Effector memory CD8-positive, alpha-beta T cell (primary cell): Measurements from ENCODE around the gene SEMA6B.

Experiments used
- ATAC-seq: fragments of 150-1000 bp; cut with Tn5 transposase; replicated peaks from 2 replicates; pipeline ENCODE4 v1.10.0; 2021; ENCODE audit warnings: mild to moderate bottlenecking, moderate library complexity
- DNase-seq, 3 experiments: peaks; one replicate each; pipeline ENCODE4 v3.0.0; 2021
- H3K27ac Mint-ChIP-seq, 2 donors: one replicate each; pipeline ENCODE4 v1.8.0; 2022; ENCODE audit warnings: mild to moderate bottlenecking in 2 of 2, mixed read lengths in 2 of 2, moderate library complexity in 2 of 2
- H3K27me3 Mint-ChIP-seq, 2 donors: one replicate each; pipeline ENCODE4 v1.8.0; 2022; ENCODE audit warnings: mixed read lengths in 2 of 2
- H3K36me3 Mint-ChIP-seq: one replicate; pipeline ENCODE4 v1.8.0; 2022; ENCODE audit warnings: mild to moderate bottlenecking, moderate library complexity, mixed read lengths; ENCODE audit not compliant: insufficient read depth
- H3K4me1 Mint-ChIP-seq, 2 donors: one replicate each; pipeline ENCODE4 v1.8.0; 2022; ENCODE audit warnings: low read depth in 2 of 2, mixed read lengths in 2 of 2
- H3K4me3 Mint-ChIP-seq, 2 donors: one replicate each; pipeline ENCODE4 v1.8.0; 2022; ENCODE audit warnings: mild to moderate bottlenecking in 2 of 2, mixed read lengths in 2 of 2, moderate library complexity in 2 of 2
- H3K9me3 Mint-ChIP-seq, 2 donors: one replicate each; pipeline ENCODE4 v1.8.0; 2022; ENCODE audit warnings: mixed read lengths in 2 of 2

Gene SEMA6B

DNA sequence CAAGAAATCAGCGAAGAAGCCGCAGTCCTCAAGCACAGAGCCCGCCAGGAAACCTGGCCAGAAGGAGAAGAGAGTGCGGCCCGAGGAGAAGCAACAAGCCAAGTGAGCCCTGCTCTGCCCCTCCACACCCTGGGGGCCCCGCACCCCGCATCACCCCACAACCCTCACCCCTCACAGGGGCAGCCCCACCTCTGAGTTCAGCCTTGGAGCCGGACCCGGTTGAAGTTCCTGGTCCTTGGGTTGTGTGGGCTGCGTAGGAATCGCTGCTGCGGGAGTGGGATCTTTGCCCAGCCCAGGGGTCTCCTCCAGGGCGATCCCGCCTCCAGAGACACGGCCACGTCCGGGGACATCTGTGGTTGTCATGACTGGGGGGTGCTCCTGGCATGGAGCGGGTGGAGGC lies 63.2 kb downstream of the SEMA6B start:
- no peaks in the 10 kb centered on the region for H3K9me3 Mint-ChIP-seq
- DNase-seq (no peak), ATAC-seq (no peak)
- no peaks in the 10 kb centered on the region for H3K4me1 Mint-ChIP-seq
- H3K36me3 Mint-ChIP-seq: peaks cover 20% of the 10 kb centered on the region
- no peak overlapping the region for H3K4me3 Mint-ChIP-seq
- H3K27ac Mint-ChIP-seq: no peak overlapping the region
- H3K27me3 Mint-ChIP-seq: no peaks in the 10 kb centered on the region

DNA sequence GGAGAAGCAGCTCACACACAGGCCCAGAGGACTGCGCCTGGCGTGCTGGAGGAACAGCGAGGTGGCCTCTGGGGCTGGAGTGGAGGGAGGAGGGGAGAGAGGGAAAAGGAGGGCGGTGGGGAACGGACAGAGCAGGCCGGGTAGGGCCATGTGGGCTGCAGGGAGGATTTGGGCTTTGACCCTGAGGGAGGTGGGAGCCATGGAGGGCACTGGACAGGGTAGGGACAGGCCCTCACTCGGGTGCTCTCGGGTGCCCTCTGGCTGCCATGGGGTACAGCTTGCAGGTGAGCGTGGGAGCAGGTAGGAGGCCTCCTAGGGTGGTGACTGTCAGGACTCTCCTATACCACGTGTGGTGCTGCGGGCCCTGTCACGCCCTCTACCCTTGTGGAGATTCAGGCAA lies 64.0 kb downstream of the SEMA6B start:
- Mint-ChIP-seq H3K4me1 (no peaks in the 10 kb centered on the region), H3K27ac (peak overlapping the region in 1 of 2 donors; percentile 22), H3K4me3 (no peak overlapping the region), H3K9me3 (no peaks in the 10 kb centered on the region), H3K36me3 (peaks cover 25% of the 10 kb centered on the region), H3K27me3 (no peaks in the 10 kb centered on the region)
- no peak for ATAC-seq
- no peak for DNase-seq

DNA sequence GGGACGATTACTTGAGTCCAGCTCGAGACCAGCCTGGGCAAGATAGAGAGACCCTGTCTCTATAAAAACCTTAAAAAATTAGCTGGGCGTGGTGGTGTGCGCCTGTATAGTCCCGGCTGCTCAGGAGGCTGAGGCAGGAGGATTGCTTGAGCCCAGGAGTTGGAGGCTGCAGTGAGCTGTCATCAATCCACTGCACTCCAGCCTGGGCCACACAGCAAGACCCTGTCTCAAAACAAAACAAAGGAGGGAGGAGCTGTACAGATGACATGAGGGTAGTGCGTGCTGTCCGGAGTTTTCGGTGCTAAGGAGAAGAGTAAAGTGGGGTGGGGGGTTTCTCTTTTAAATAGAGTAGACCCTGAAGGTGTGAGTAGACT lies 64.8 kb downstream of the SEMA6B start:
- Mint-ChIP-seq H3K27ac (no peak overlapping the region), H3K4me1 (no peaks in the 10 kb centered on the region), H3K36me3 (peaks cover 30% of the 10 kb centered on the region), H3K4me3 (no peak overlapping the region), H3K27me3 (no peaks in the 10 kb centered on the region), H3K9me3 (no peaks in the 10 kb centered on the region)
- ATAC-seq (no peak), DNase-seq (no peak)

DNA sequence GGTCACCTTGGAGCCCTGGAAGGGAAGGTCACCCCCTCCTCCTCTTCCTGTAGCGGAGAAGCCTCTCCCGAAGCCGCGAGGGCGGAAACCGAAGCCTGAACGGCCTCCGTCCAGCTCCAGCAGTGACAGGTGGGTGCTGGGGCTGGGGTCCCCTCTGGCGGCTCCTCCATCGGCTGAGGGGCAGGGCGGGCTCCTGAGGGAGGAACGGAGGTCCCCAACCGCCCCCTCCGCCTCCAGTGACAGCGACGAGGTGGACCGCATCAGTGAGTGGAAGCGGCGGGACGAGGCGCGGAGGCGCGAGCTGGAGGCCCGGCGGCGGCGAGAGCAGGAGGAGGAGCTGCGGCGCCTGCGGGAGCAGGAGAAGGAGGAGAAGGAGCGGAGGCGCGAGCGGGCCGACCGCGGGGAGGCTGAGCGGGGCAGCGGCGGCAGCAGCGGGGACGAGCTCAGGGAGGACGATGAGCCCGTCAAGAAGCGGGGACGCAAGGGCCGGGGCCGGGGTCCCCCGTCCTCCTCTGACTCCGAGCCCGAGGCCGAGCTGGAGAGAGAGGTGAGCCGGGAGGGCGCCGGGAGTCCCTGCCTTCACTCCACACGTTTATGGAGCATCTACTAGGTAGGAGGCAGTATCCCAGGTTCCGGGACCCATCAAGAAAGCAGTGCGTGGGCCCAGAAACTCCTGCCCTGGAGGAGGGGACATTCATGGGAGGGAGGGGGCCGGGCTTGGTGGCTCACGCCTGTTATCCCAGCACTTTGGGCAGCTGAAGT lies 65.4 kb downstream of the SEMA6B start:
- Mint-ChIP-seq H3K36me3 (peaks cover 35% of the 10 kb centered on the region), H3K9me3 (no peaks in the 10 kb centered on the region), H3K4me3 (no peak overlapping the region)

DNA sequence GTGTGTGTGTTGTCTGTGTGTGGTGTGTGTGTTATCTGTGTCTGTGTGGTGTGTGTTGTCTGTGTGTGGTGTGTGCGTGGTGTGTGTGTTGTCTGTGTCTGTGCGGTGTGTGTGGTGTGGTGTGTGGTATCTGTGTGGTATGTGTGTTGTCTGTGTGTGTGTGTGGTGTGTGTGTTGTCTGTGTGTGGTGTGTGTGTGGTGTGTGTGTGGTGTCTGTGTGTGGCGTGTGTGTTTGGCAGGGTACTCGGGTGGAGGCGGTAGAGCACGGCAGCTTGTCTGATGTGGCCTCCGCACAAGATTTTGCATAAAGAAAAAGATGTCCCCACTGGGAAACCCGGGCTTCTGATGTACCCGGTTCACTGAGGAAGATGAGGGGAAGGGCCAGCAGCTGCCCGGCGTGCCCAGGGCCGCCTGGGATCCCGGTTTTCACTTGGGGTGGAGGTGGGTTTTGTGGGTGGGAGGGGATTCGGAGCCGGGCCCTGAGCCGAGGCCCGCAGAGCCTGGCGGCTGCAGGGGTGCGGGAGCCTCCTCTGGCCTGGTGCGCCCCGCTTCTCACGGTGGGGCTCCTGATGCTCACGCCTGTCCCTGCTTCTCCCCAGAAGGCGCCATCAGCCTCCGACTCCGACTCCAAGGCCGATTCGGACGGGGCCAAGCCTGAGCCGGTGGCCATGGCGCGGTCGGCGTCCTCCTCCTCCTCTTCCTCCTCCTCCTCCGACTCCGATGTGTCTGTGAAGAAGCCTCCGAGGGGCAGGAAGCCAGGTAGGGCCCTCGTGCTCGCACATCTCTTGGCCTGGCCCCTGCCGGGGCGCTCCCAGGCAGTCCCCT lies 66.2 kb downstream of the SEMA6B start:
- Mint-ChIP-seq H3K27ac (no peak overlapping the region), H3K4me1 (no peaks in the 10 kb centered on the region), H3K4me3 (no peak overlapping the region), H3K27me3 (no peaks in the 10 kb centered on the region), H3K36me3 (peaks cover 43% of the 10 kb centered on the region), H3K9me3 (no peaks in the 10 kb centered on the region)
- no peak for ATAC-seq
- DNase-seq: no peak

More for the DNA sequence above, 65.4 kb downstream of the SEMA6B start:
- Mint-ChIP-seq H3K4me1 (no peaks in the 10 kb centered on the region), H3K27ac (no peak overlapping the region), H3K27me3 (no peaks in the 10 kb centered on the region)
- ATAC-seq (no peak), DNase-seq (no peak)
